PC-3 (cell line): ENCODE measurements around the gene TNK2. TPM values are rescaled to one million over a fixed set of nuclear protein-coding genes. Genes with fewer than 3 reads are reported as not detected.

ENCODE experiments used
- ATAC-seq: fragments of 200-7000 bp; cut with Tn5 transposase; 2 replicates; pipeline ENCODE4 v1.9.1; 2020; ENCODE audit warnings: mild to moderate bottlenecking, moderate library complexity
- BruUV-seq: library from RNA; stranded (reverse); fragments of 400-500 nt; replicated peaks from 2 replicates; lab custom pipeline; 2021; lab: Mats Ljungman, UMichigan
- CTCF ChIA-PET: fragments of 300-600 bp; sonication (Branson Sonifier 250); formaldehyde crosslinking; loops from one replicate; lab custom pipeline; 2022; ENCODE audit warnings: antibody characterized with exemption; lab: Charles Lee
- POLR2A ChIA-PET: fragments of 300-600 bp; sonication (Branson Sonifier 250); formaldehyde crosslinking; loops from one replicate; lab custom pipeline; 2022; ENCODE audit warnings: antibody characterized with exemption; ENCODE audit not compliant: unreplicated experiment; lab: Charles Lee
- DNase-seq: peaks from one replicate; pipeline ENCODE4 v3.0.0-alpha.2; 2015
- H2AFZ ChIP-seq: fragments of 300-600 bp; sonication (generic); 2 replicates; pipeline ENCODE4 v1.6.0; 2016; ENCODE audit warnings: antibody characterized with exemption, low read length
- H3F3A ChIP-seq: fragments of 300-600 bp; sonication (generic); one replicate; pipeline ENCODE4 v1.6.0; 2017; ENCODE audit warnings: antibody characterized with exemption, low read length, control low read depth, mild to moderate bottlenecking; ENCODE audit not compliant: unreplicated experiment
- H3K27ac ChIP-seq: fragments of 300-600 bp; sonication (generic); 2 replicates; pipeline ENCODE4 v1.5.1; 2016; ENCODE audit warnings: mild to moderate bottlenecking, low read length
- H3K27me3 ChIP-seq: fragments of 300-600 bp; sonication (generic); 2 replicates; pipeline ENCODE4 v1.6.1; 2016; ENCODE audit warnings: low read length, mixed read lengths
- H3K36me3 ChIP-seq: fragments of 300-600 bp; sonication (generic); 2 replicates; pipeline ENCODE4 v1.6.1; 2016; ENCODE audit warnings: low read depth, mixed run types, low read length, mixed read lengths
- H3K4me1 ChIP-seq: fragments of 300-600 bp; sonication (generic); 2 replicates; pipeline ENCODE4 v1.5.1; 2016; ENCODE audit warnings: low read length; ENCODE audit not compliant: insufficient read depth
- H3K4me2 ChIP-seq: fragments of 300-600 bp; sonication (generic); 2 replicates; pipeline ENCODE4 v1.6.0; 2016; ENCODE audit warnings: low read length
- H3K4me3 ChIP-seq: fragments of 300-600 bp; sonication (generic); 2 replicates; pipeline ENCODE4 v1.5.1; 2016; ENCODE audit warnings: mild to moderate bottlenecking, low read length, mixed read lengths
- H3K79me2 ChIP-seq: fragments of 300-600 bp; sonication (generic); 2 replicates; pipeline ENCODE4 v1.6.1; 2017; ENCODE audit warnings: low read length, mixed read lengths
- H3K9ac ChIP-seq: fragments of 300-600 bp; sonication (generic); 2 replicates; pipeline ENCODE4 v1.6.0; 2016; ENCODE audit warnings: mild to moderate bottlenecking, low read length
- H3K9me2 ChIP-seq: fragments of 300-600 bp; sonication (generic); replicated peaks from 2 replicates; pipeline ENCODE4 v1.6.1; 2016; ENCODE audit warnings: mixed run types, low read length, mixed read lengths
- H3K9me3 ChIP-seq: fragments of 300-600 bp; sonication (generic); 2 replicates; pipeline ENCODE4 v1.6.1; 2016; ENCODE audit warnings: low read length, mixed read lengths
- H4K20me1 ChIP-seq: fragments of 300-600 bp; sonication (generic); 2 replicates; pipeline ENCODE4 v1.6.1; 2016; ENCODE audit warnings: low read length, mixed read lengths
- CTCF ChIP-seq: fragments of 300-600 bp; sonication (generic); conservative IDR thresholded peaks from 2 replicates; pipeline ENCODE4 v1.5.1; 2017; ENCODE audit warnings: antibody characterized with exemption, low read depth, mild to moderate bottlenecking, low read length
- EZH2 ChIP-seq: fragments of 300-600 bp; sonication (generic); IDR thresholded peaks from one replicate; pipeline ENCODE4 v1.6.1; 2017; ENCODE audit warnings: antibody characterized with exemption, mild to moderate bottlenecking, low read length; ENCODE audit not compliant: unreplicated experiment
- EZH2phosphoT487 ChIP-seq: fragments of 300-600 bp; sonication (generic); IDR thresholded peaks from 2 replicates; pipeline ENCODE4 v1.6.1; 2018; ENCODE audit warnings: mild to moderate bottlenecking, antibody characterized with exemption, low read length, borderline replicate concordance
- intact Hi-C: fragments of 100-400 bp; cut with micrococcal nuclease; formaldehyde crosslinking; loops from 2 replicates; pipeline ENCODE4 v1.9.0; 2023
- total RNA-seq: library from RNA; depleted of rRNA; stranded (reverse); fragments of >200 nt; gene quantifications from 2 replicates; pipeline ENCODE4 v1.2.3, GENCODE V29; 2014

TNK2 gene
- total RNA-seq, 1 experiment from 2014 or later, result 49.3 TPM

GRCh38 chr3:195836476-195837135 lies 71.7 kb downstream of the TNK2 start:
- ChIA-PET CTCF (no interaction called here), POLR2A (no interaction called here)
- BruUV-seq, result no TSS peak
- DNase-seq (no peak), ATAC-seq (no peak)
- Histone ChIP-seq H2AFZ (no peak overlapping the region), H3K4me1 (no peaks in the 10 kb centered on the region), H3K9ac (no peak overlapping the region), H3K27ac (no peak overlapping the region), H3K4me3 (no peak overlapping the region), H3K4me2 (no peak overlapping the region), H3K36me3 (no peaks in the 10 kb centered on the region), H4K20me1 (no peaks in the 10 kb centered on the region), H3K9me3 (no peaks in the 10 kb centered on the region), H3F3A (no peaks in the 10 kb centered on the region), H3K79me2 (no peaks in the 10 kb centered on the region), H3K27me3 (no peaks in the 10 kb centered on the region), H3K9me2 (no peaks in the 10 kb centered on the region)
- intact Hi-C loops, result no loop called here
- TF ChIP-seq CTCF, result no peak
- no peak for TF ChIP-seq EZH2phosphoT487
- TF ChIP-seq EZH2, result no peak

GRCh38 chr3:195835791-195836190 lies 72.6 kb downstream of the TNK2 start:
- Histone ChIP-seq H3K27ac (no peak overlapping the region), H3K4me1 (no peaks in the 10 kb centered on the region), H3K36me3 (no peaks in the 10 kb centered on the region), H3K4me2 (no peak overlapping the region), H4K20me1 (no peaks in the 10 kb centered on the region), H3K27me3 (no peaks in the 10 kb centered on the region), H3K9ac (no peak overlapping the region), H3K79me2 (no peaks in the 10 kb centered on the region), H3K4me3 (no peak overlapping the region), H3F3A (no peaks in the 10 kb centered on the region), H3K9me3 (no peaks in the 10 kb centered on the region), H3K9me2 (no peaks in the 10 kb centered on the region), H2AFZ (no peak overlapping the region)
- DNase-seq (no peak), ATAC-seq (no peak)
- POLR2A ChIA-PET, result no interaction called here
- BruUV-seq, result no TSS peak
- CTCF ChIA-PET, result no interaction called here
- intact Hi-C loops, result no loop called here
- TF ChIP-seq EZH2phosphoT487, result no peak
- TF ChIP-seq EZH2, result no peak

GRCh38 chr3:195834675-195835583 lies 73.4 kb downstream of the TNK2 start:
- CTCF ChIA-PET, result no interaction called here
- POLR2A ChIA-PET, result no interaction called here
- H3K9ac ChIP-seq, result no peak overlapping the region

More at GRCh38 chr3:195834675-195835583, 73.4 kb downstream of the TNK2 start:
- no peaks in the 10 kb centered on the region for H3K27me3 ChIP-seq
- no peaks in the 10 kb centered on the region for H3K4me1 ChIP-seq
- ATAC-seq (no peak), DNase-seq (no peak)
- no peak overlapping the region for H2AFZ ChIP-seq
- H3K9me2 ChIP-seq, result no peaks in the 10 kb centered on the region
- no peaks in the 10 kb centered on the region for H3K9me3 ChIP-seq
- no peak overlapping the region for H3K27ac ChIP-seq
- no peaks in the 10 kb centered on the region for H3K36me3 ChIP-seq
- H4K20me1 ChIP-seq, result no peaks in the 10 kb centered on the region
- H3K4me2 ChIP-seq, result no peak overlapping the region
- no peak overlapping the region for H3K4me3 ChIP-seq
- TF ChIP-seq EZH2phosphoT487, result no peak
- no peak for TF ChIP-seq CTCF
- no peak for TF ChIP-seq EZH2
- H3F3A ChIP-seq, result no peaks in the 10 kb centered on the region
- no peaks in the 10 kb centered on the region for H3K79me2 ChIP-seq
- intact Hi-C loops, result no loop called here
- no TSS peak for BruUV-seq
